Activated CD4-positive, alpha-beta T cell treated with anti-CD3 and anti-CD28 coated beads for 48 hours (primary cell): ENCODE results near the gene VAPB.

Source experiments
- DNase-seq: peaks from one replicate; pipeline ENCODE4 v3.0.0-alpha.2; 2020

The VAPB gene

GRCh38 chr20:58486207-58486606 is 97.2 kb downstream of the VAPB start:
- DNase-seq = no peak

- DNase-seq = no peak
Measured at GRCh38 chr20:58492074-58492718, 103.2 kb downstream of the VAPB start.

- no peak for DNase-seq
Measured at GRCh38 chr20:58492795-58493524, 103.9 kb downstream of the VAPB start.

GRCh38 chr20:58494923-58495622 is 106.0 kb downstream of the VAPB start:
- no peak for DNase-seq

GRCh38 chr20:58495623-58496428 is 106.8 kb downstream of the VAPB start:
- no peak for DNase-seq

GRCh38 chr20:58496429-58496769 is 107.4 kb downstream of the VAPB start:
- DNase-seq = no peak

GRCh38 chr20:58497076-58497641 is 108.1 kb downstream of the VAPB start:
- DNase-seq = no peak

GRCh38 chr20:58497724-58498469 is 108.9 kb downstream of the VAPB start:
- DNase-seq = no peak

- no peak for DNase-seq
Measured at GRCh38 chr20:58498470-58499068, 109.5 kb downstream of the VAPB start.

GRCh38 chr20:58500256-58500655 is 111.2 kb downstream of the VAPB start:
- DNase-seq = no peak
